HEK293T (cell line): ENCODE data around the gene C9orf40.

ENCODE experiments used
- CTCF ChIA-PET: fragments of 350-600 bp; formaldehyde crosslinking; extraction: SDS; loops from one replicate; lab custom pipeline; 2021; ENCODE audit warnings: antibody characterized with exemption, inconsistent platforms; lab: Yijun Ruan, JAX
- POLR2A ChIA-PET: fragments of 350-600 bp; formaldehyde crosslinking; extraction: SDS; loops from one replicate; lab custom pipeline; 2020; ENCODE audit warnings: antibody characterized with exemption, inconsistent platforms; lab: Yijun Ruan, JAX
- DNase-seq: peaks from one replicate; pipeline ENCODE4 v3.0.0; 2012; ENCODE audit warnings: mixed read lengths; ENCODE audit errors: extremely low spot score
- ARNT ChIP-seq: fragments of 450-650 bp; IDR thresholded peaks from 2 replicates; pipeline ENCODE4 v1.6.1; 2017; ENCODE audit warnings: mild to moderate bottlenecking
- BHLHE40 ChIP-seq: fragments of 450-650 bp; IDR thresholded peaks from 2 replicates; pipeline ENCODE4 v1.6.1; 2016; ENCODE audit warnings: mild to moderate bottlenecking, moderate library complexity, borderline replicate concordance
- CTBP1 ChIP-seq: fragments of 450-650 bp; IDR thresholded peaks from 2 replicates; pipeline ENCODE4 v1.6.1; 2016; ENCODE audit warnings: borderline replicate concordance
- ELF4 ChIP-seq: fragments of 450-650 bp; IDR thresholded peaks from 2 replicates; pipeline ENCODE4 v1.6.1; 2017; ENCODE audit warnings: antibody characterized with exemption
- FOXA1 ChIP-seq: fragments of 450-650 bp; IDR thresholded peaks from 2 replicates; pipeline ENCODE4 v1.6.1; 2016; ENCODE audit warnings: mild to moderate bottlenecking
- FOXK2 ChIP-seq: fragments of 450-650 bp; IDR thresholded peaks from 2 replicates; pipeline ENCODE4 v1.6.1; 2016; ENCODE audit warnings: mild to moderate bottlenecking
- FOXM1 ChIP-seq: fragments of 450-650 bp; IDR thresholded peaks from 2 replicates; pipeline ENCODE4 v1.6.1; 2017; ENCODE audit warnings: mild to moderate bottlenecking, borderline replicate concordance
- HDGF ChIP-seq: fragments of 450-650 bp; IDR thresholded peaks from 2 replicates; pipeline ENCODE4 v1.6.1; 2017; ENCODE audit warnings: antibody characterized with exemption, borderline replicate concordance
- L3MBTL2 ChIP-seq: fragments of 450-650 bp; conservative IDR thresholded peaks from 2 replicates; pipeline ENCODE4 v1.6.1; 2016; ENCODE audit warnings: mild to moderate bottlenecking
- LEF1 ChIP-seq: fragments of 450-650 bp; IDR thresholded peaks from 2 replicates; pipeline ENCODE4 v1.6.1; 2017; ENCODE audit warnings: mild to moderate bottlenecking, borderline replicate concordance
- NFRKB ChIP-seq: fragments of 450-650 bp; IDR thresholded peaks from 2 replicates; pipeline ENCODE4 v1.6.1; 2016; ENCODE audit warnings: mild to moderate bottlenecking, moderate library complexity
- SP1 ChIP-seq: fragments of 450-650 bp; IDR thresholded peaks from 2 replicates; pipeline ENCODE4 v1.6.1; 2017
- SUZ12 ChIP-seq: fragments of 450-650 bp; IDR thresholded peaks from 2 replicates; pipeline ENCODE4 v1.6.1; 2016; ENCODE audit warnings: mild to moderate bottlenecking
- TARDBP ChIP-seq: fragments of 450-650 bp; IDR thresholded peaks from 2 replicates; pipeline ENCODE4 v1.6.1; 2016
- ZNF384 ChIP-seq: fragments of 450-650 bp; IDR thresholded peaks from 2 replicates; pipeline ENCODE4 v1.6.1; 2016
- TF ChIP-seq, protein P1 (sequence below): fragments of 450-650 bp; IDR thresholded peaks from 2 replicates; pipeline ENCODE4 v1.6.1; 2016

C9orf40 gene

DNA sequence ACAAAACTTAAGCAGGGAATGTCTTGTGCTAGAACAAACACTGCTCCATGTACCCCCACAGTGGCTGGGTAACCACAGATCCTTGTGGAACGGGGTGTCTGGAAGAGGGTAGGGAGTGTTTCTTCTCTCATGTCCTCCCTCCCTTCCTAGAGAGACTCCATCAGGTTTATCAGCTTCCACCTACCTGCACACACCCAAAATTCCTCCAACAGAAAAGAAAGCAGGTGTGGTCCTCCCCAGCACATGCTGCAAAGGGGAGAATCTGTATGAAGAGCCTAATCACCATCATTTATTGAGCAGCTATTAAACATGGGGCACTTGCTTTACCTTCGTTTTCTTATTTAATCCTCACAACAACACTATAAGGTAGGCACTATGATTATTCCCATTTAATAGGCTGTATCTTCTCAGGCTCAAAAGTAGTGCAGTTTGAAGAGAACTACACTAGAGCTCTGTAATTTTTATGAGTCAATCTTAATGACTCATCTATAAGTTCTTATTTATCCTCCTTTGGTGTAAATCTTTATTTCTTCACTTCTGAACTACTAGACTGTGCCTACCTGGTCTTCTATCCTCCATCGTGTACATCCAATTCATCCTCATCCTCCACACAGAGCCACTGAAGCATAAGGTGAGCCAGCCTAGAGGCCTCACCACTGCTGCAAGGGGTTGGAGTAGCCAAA is 31.6 kb downstream of the C9orf40 start:
- CTCF ChIA-PET, result no interaction called here
- no peak for DNase-seq
- POLR2A ChIA-PET, result no interaction called here
- TF ChIP-seq HDGF (no peak), ZNF384 (no peak), BHLHE40 (no peak), FOXM1 (no peak), L3MBTL2 (no peak), SUZ12 (no peak), LEF1 (no peak), FOXK2 (no peak), NFRKB (no peak), CTBP1 (no peak), TARDBP (no peak), FOXA1 (no peak), SP1 (no peak), ELF4 (no peak), ARNT (no peak)
- TF ChIP-seq, protein P1, sequence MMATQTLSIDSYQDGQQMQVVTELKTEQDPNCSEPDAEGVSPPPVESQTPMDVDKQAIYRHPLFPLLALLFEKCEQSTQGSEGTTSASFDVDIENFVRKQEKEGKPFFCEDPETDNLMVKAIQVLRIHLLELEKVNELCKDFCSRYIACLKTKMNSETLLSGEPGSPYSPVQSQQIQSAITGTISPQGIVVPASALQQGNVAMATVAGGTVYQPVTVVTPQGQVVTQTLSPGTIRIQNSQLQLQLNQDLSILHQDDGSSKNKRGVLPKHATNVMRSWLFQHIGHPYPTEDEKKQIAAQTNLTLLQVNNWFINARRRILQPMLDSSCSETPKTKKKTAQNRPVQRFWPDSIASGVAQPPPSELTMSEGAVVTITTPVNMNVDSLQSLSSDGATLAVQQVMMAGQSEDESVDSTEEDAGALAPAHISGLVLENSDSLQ, result no peak

DNA sequence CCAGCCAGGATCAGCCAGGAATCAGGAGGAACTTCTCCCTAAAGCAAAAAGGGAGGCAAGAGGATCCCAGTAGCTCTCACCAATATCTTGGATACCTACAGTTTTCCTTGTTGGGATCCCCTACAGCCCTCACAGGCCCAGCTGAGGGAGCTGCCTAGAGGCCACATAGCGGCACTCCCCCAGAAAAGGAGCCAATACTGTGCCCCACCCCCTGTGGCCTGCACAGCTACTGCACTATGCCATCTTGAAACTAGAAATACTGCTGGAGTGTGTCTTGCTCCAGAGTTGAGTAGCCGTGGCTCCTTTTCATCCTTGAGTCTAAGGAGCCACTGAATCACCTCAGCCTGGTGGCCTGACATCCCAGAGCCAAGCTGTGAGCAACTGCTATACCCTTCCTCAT is 42.7 kb downstream of the C9orf40 start:
- TF ChIP-seq FOXA1 (no peak), FOXM1 (no peak), ARNT (no peak), CTBP1 (no peak), SP1 (no peak), BHLHE40 (no peak), L3MBTL2 (no peak), FOXK2 (no peak), TARDBP (no peak), NFRKB (no peak), ZNF384 (no peak)
- TF ChIP-seq, protein P1, result no peak
- POLR2A ChIA-PET, result no interaction called here
- DNase-seq, result no peak
- CTCF ChIA-PET, result no interaction called here

DNA sequence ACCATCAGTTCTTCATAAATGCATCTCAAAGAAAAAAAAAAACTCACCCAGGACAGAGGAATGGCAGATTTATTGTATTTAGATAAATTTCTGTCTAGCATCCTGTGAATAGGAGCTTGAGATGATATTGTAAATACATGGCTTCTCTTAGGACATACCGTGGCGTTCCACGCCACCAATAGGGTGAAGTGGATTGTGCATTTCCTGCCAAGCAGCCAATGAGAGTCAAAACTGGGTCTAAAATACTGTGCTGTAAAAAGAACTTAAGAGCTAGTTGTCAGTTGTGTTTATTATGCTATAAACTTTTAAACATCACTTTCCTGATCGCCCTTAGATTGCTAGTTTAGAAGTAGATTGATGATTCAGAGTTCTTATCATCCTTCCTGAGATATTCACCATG is 44.0 kb downstream of the C9orf40 start:
- TF ChIP-seq SUZ12, result no peak
- TF ChIP-seq NFRKB, result no peak
- no peak for TF ChIP-seq SP1
- TF ChIP-seq FOXM1, result no peak
- no peak for TF ChIP-seq L3MBTL2
- no peak for TF ChIP-seq HDGF
- TF ChIP-seq LEF1, result no peak
- TF ChIP-seq ELF4, result no peak
- no peak for TF ChIP-seq ZNF384
- no peak for TF ChIP-seq ARNT
- TF ChIP-seq, protein P1, result no peak
- POLR2A ChIA-PET, result no interaction called here
- DNase-seq, result no peak
- CTCF ChIA-PET, result no interaction called here

DNA sequence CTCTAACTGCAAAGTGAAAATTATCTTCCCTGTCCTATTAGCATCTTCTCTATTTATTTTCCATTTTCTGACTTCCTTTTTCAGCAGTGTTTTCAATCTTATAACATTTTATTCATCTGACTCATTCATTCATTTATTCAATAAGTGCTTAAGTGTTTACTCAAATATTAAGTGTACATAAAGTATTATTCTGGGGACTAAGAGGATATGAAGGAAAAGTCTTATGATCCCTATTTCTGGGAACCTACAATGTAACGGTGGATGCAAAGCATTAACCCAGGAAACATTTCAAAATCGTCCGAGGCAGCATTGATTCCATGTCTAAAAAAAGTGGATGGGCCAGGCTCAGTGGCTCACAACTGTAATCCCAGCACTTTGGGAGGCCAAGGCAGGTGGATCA is 45.6 kb downstream of the C9orf40 start:
- no peak for TF ChIP-seq CTBP1
- TF ChIP-seq BHLHE40, result no peak
- TF ChIP-seq TARDBP, result no peak
- no peak for TF ChIP-seq ARNT
- no peak for TF ChIP-seq ZNF384
- TF ChIP-seq NFRKB, result no peak
- TF ChIP-seq FOXK2, result no peak
- no peak for TF ChIP-seq L3MBTL2
- no peak for TF ChIP-seq SUZ12
- TF ChIP-seq, protein P1, result no peak
- no peak for TF ChIP-seq LEF1
- no peak for TF ChIP-seq ELF4
- TF ChIP-seq FOXA1, result no peak
- TF ChIP-seq HDGF, result no peak
- no peak for TF ChIP-seq SP1
- TF ChIP-seq FOXM1, result no peak
- DNase-seq, result no peak
- CTCF ChIA-PET, result no interaction called here
- POLR2A ChIA-PET, result no interaction called here

DNA sequence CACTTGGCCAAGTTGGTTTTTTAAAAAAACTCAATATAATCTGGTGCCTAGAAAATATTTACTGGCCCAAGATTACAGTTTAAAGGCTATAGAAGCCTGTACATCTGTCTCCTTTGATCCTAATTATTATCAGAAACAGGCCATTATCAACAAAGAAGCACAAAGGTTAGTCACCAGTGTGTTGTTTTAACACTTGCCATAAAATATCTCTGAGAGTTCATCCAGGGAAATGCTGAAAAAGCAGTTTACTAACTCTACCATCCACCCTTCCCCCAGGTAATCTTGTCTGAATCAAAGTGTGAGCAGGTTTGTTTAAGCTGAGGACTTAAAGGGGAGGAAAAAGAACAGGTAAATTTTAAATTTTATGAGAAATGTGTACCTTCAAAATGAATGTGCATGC is 51.7 kb downstream of the C9orf40 start:
- TF ChIP-seq FOXK2 (no peak), LEF1 (no peak), L3MBTL2 (no peak), ARNT (no peak), ELF4 (no peak), TARDBP (no peak), SP1 (no peak), ZNF384 (no peak), SUZ12 (no peak), HDGF (no peak), FOXM1 (no peak), NFRKB (no peak), FOXA1 (no peak), CTBP1 (no peak), BHLHE40 (no peak)
- TF ChIP-seq, protein P1, result no peak
- CTCF ChIA-PET, result no interaction called here
- no peak for DNase-seq
- POLR2A ChIA-PET, result no interaction called here
